ENCODE measurements around the gene ZNF605. TPM values are rescaled to one million over a fixed set of nuclear protein-coding genes. Genes with fewer than 3 reads are reported as not detected.
A peak's percentile ranks its signal among the peaks of the same experiment; 100 is the strongest.
"Not testable (repeated sequence)": the region's sequence is repeated elsewhere in the genome, so short reads cannot be mapped to it uniquely, and the experiment has no call there.

The ZNF605 gene
- 8.7 TPM for polyA plus RNA-seq (2012; ENCODE audit: insufficient read depth, insufficient read length, low read depth)

DNA sequence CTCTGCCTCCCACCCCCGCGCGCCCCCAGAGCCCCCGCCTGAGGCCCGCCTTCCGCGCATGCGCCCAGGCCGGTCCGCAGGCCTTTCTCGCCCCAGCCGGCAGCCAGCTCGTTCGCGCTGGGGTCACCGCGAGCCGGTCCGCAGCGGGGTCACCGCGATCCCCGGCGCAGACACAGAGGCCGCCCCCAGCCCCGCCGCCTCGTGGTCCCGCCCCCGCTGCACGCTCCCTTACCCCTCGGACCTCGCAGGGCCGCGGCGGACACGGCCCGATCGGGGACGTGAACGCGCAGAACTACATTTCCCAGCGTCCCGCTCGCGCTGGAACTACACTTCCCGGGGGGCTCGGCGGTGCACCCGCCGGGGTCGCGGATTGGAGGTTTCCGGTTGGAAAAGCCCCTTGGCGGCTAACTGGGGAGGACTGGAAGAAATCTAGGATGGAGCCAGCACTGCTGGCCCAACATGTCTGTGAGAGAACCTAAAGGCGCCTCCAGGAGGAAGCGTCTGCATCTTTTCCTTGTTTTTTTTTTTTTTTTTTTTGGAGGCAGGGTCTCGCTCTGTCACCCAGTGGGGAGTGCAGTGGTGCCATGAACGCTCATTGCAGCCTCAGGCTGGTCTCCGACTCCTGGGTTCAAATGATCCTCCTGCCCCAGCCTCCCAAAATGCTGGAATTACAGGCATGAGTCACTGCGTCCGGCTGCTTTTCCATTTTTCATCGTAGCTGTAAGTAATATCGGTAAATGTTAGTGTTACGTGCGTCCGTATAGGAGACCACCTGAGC lies at the start of gene ZNF605:
Gene ZNF605, minus strand, starts transcription at position 296 of the 778 bp plus-strand sequence. CDS start 10,671 bp downstream, outside the sequence.
- TF ChIP-seq CTCF (IDR thresholded peaks at IDR 0.05; ENCODE audit: low read depth, low read length) = peak; percentile 15; the same call in 1 of the 2 replicates
- peaks cover 7% of the 10 kb centered on the region for H3K9me3 ChIP-seq
- peak within 1 kb of the TSS; percentile 90 for H3K4me3 ChIP-seq (ENCODE audit: low read depth, low read length)
- no peaks in the 10 kb centered on the region for H3K27me3 ChIP-seq
- peak; percentile 94 for DNase-seq
- peaks cover 6% of the 10 kb centered on the region; the same call in 1 of the 2 replicates for H3K4me1 ChIP-seq
- no peaks in the 10 kb centered on the region for H3K36me3 ChIP-seq

GRCh38 chr12:132998741-132999140 lies 42.6 kb upstream of the ZNF605 start:
- Histone ChIP-seq H3K4me3 (ENCODE audit: low read depth, low read length) (no peak overlapping the region), H3K9me3 (no peaks in the 10 kb centered on the region; the same call in 1 of the 2 replicates), H3K27me3 (no peaks in the 10 kb centered on the region), H3K4me1 (no peaks in the 10 kb centered on the region), H3K36me3 (no peaks in the 10 kb centered on the region; the same call in 1 of the 2 replicates)
- no peak for TF ChIP-seq CTCF (IDR thresholded peaks at IDR 0.05; ENCODE audit: low read depth, low read length)
- no peak for DNase-seq

DNA sequence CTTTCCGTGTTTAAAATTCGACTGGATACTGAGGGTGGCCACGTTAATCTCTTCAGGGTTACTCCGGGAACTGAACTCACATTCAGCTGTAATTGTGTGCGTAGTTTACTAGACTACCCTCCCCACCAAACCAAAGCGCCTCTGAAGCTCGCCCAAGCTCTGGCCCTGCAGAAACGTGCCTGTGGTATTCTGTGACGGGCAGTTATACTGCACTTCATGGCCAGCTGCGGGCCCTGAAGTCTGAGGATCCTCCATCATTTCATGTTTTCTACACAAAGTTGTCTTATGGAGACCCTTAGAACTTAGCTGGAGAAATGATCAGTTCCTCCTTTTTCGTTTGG lies 30.7 kb upstream of the ZNF605 start:
- Histone ChIP-seq H3K4me1 (no peaks in the 10 kb centered on the region), H3K36me3 (peaks cover 14% of the 10 kb centered on the region), H3K9me3 (peaks cover 4% of the 10 kb centered on the region), H3K4me3 (ENCODE audit: low read depth, low read length) (peak overlapping the region; percentile 88), H3K27me3 (no peaks in the 10 kb centered on the region)
- TF ChIP-seq CTCF (IDR thresholded peaks at IDR 0.05; ENCODE audit: low read depth, low read length) = no peak
- DNase-seq = no peak

- peak; percentile 93 for DNase-seq
- no peaks in the 10 kb centered on the region for H3K27me3 ChIP-seq
- H3K4me1 ChIP-seq = no peaks in the 10 kb centered on the region
- H3K4me3 ChIP-seq (ENCODE audit: low read depth, low read length) = peak within 1 kb of the TSS; percentile 88
- H3K36me3 ChIP-seq = peaks cover 14% of the 10 kb centered on the region
- no peak for TF ChIP-seq CTCF (IDR thresholded peaks at IDR 0.05; ENCODE audit: low read depth, low read length)
- H3K9me3 ChIP-seq = peaks cover 4% of the 10 kb centered on the region
Observed at GRCh38 chr12:132986001-132986884, 30.1 kb upstream of the ZNF605 start, which contains the start of gene ZNF26. TSS of gene ZNF26 (plus strand) at chr12:132986367. CDS start at chr12:132986841, 474 bp downstream.

DNA sequence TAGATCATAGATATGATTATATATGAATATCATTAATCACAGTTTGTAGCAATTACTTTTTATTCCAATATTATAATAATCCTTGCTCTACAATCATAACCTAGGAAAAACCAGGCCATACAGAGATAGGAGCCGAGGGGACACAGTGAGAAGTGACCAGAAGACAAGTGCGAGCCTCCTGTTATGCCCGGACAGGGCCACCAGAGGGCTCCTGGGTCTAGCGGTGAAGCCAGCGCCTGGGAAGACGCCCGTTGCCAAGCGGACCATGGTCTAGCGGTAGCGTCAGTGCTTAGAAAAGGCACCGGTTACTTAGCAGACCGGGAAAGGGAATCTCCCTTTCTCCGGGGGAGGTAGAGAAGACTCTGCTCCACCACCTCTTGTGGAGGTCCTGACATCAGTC lies 20.8 kb upstream of the ZNF605 start:
- not testable (repeated sequence) for H3K9me3 ChIP-seq, H3K4me1 ChIP-seq
- DNase-seq = peak; percentile 70

More for the DNA sequence above, 20.8 kb upstream of the ZNF605 start:
- TF ChIP-seq CTCF (IDR thresholded peaks at IDR 0.05; ENCODE audit: low read depth, low read length) = peak; percentile 51
- H3K4me3 ChIP-seq (ENCODE audit: low read depth, low read length); H3K27me3 ChIP-seq; H3K36me3 ChIP-seq: not testable (repeated sequence)
